ENCODE data around the gene HASPIN.

The HASPIN gene

GRCh38 chr17:3723556-3724377 is at the start of gene HASPIN:
TSS of gene HASPIN (plus strand) at chr17:3723903. CDS start at chr17:3723936, 33 bp downstream.
- peak; percentile 87 for DNase-seq

GRCh38 chr17:3675886-3676285 is 47.8 kb upstream of the HASPIN start:
- DNase-seq: no peak

- DNase-seq: no peak
Measured at GRCh38 chr17:3678095-3678820, 45.4 kb upstream of the HASPIN start.

- DNase-seq: no peak
Measured at GRCh38 chr17:3678821-3679530, 44.7 kb upstream of the HASPIN start.

- DNase-seq: no peak
Measured at GRCh38 chr17:3679531-3680126, 44.1 kb upstream of the HASPIN start.

GRCh38 chr17:3681057-3681456 is 42.6 kb upstream of the HASPIN start:
- no peak for DNase-seq

GRCh38 chr17:3681565-3681964 is 42.1 kb upstream of the HASPIN start:
- no peak for DNase-seq

GRCh38 chr17:3682033-3682432 is 41.7 kb upstream of the HASPIN start:
- DNase-seq: no peak

- no peak for DNase-seq
Measured at GRCh38 chr17:3683054-3683511, 40.6 kb upstream of the HASPIN start.

GRCh38 chr17:3685174-3685573 is 38.5 kb upstream of the HASPIN start:
- no peak for DNase-seq

- DNase-seq: no peak
Measured at GRCh38 chr17:3688027-3688553, 35.6 kb upstream of the HASPIN start.

- DNase-seq: no peak
Measured at GRCh38 chr17:3688852-3689261, 34.8 kb upstream of the HASPIN start.

GRCh38 chr17:3689262-3690093 is 34.2 kb upstream of the HASPIN start:
- no peak for DNase-seq

- no peak for DNase-seq
Measured at GRCh38 chr17:3690094-3690715, 33.5 kb upstream of the HASPIN start.

GRCh38 chr17:3691617-3692067 is 32.1 kb upstream of the HASPIN start:
- no peak for DNase-seq

GRCh38 chr17:3692346-3692745 is 31.4 kb upstream of the HASPIN start:
- no peak for DNase-seq

GRCh38 chr17:3693141-3693540 is 30.6 kb upstream of the HASPIN start:
- no peak for DNase-seq

GRCh38 chr17:3693829-3694231 is 29.9 kb upstream of the HASPIN start:
- no peak for DNase-seq

- no peak for DNase-seq
Measured at GRCh38 chr17:3695129-3695722, 28.5 kb upstream of the HASPIN start.

GRCh38 chr17:3695723-3696411 is 27.8 kb upstream of the HASPIN start, which contains the start of gene P2RX5:
TSS of gene P2RX5 (minus strand) at chr17:3696155. CDS start at chr17:3696005, 150 bp downstream.
- DNase-seq: no peak

Data from DMS79 treated with DMSO at 0.1 percent for 48 hours (cell line).